GM19438 (cell line): ENCODE results near the gene EME2.

Experiments used
- ATAC-seq: cut with Tn5 transposase; IDR thresholded peaks from one replicate; pipeline ENCODE4 v1.9.1; 2021; ENCODE audit warnings: low read depth; ENCODE audit not compliant: unreplicated experiment

EME2 gene

GRCh38 chr16:1745181-1745899 is 27.3 kb upstream of the EME2 start:
- no peak for ATAC-seq

- no peak for ATAC-seq
Observed at GRCh38 chr16:1745900-1746692, 26.5 kb upstream of the EME2 start.

GRCh38 chr16:1746693-1747195 is 25.9 kb upstream of the EME2 start:
- no peak for ATAC-seq

GRCh38 chr16:1747934-1748333 is 24.7 kb upstream of the EME2 start:
- no peak for ATAC-seq

- no peak for ATAC-seq
Observed at GRCh38 chr16:1749152-1750117, 23.2 kb upstream of the EME2 start.

GRCh38 chr16:1751946-1752345 is 20.7 kb upstream of the EME2 start:
- no peak for ATAC-seq

GRCh38 chr16:1752853-1753252 is 19.8 kb upstream of the EME2 start:
- no peak for ATAC-seq

- ATAC-seq: no peak
Observed at GRCh38 chr16:1754204-1754603, 18.4 kb upstream of the EME2 start.

GRCh38 chr16:1757714-1758461 is 14.7 kb upstream of the EME2 start:
- no peak for ATAC-seq

GRCh38 chr16:1758923-1759322 is 13.7 kb upstream of the EME2 start:
- ATAC-seq: no peak

GRCh38 chr16:1759511-1759910 is 13.1 kb upstream of the EME2 start:
- ATAC-seq: no peak

GRCh38 chr16:1760911-1761310 is 11.7 kb upstream of the EME2 start:
- no peak for ATAC-seq

- no peak for ATAC-seq
Observed at GRCh38 chr16:1761751-1762150, 10.9 kb upstream of the EME2 start.

- ATAC-seq: no peak
Observed at GRCh38 chr16:1762196-1762878, 10.3 kb upstream of the EME2 start.

GRCh38 chr16:1762879-1763520 is 9.6 kb upstream of the EME2 start:
- ATAC-seq: no peak

- no peak for ATAC-seq
Observed at GRCh38 chr16:1763521-1764511, 8.8 kb upstream of the EME2 start.

GRCh38 chr16:1764971-1765370 is 7.6 kb upstream of the EME2 start:
- no peak for ATAC-seq

GRCh38 chr16:1765826-1766225 is 6.8 kb upstream of the EME2 start:
- ATAC-seq: no peak
